DOHH2 (cell line): Measurements from ENCODE around the gene TLE5.

Experiments
- CTCF ChIP-seq: fragments of 200-600 bp; sonication (generic); IDR thresholded peaks from one replicate; pipeline ENCODE4 v1.5.1; 2014; ENCODE audit warnings: antibody characterized with exemption, mild to moderate bottlenecking, low read depth, low read length; ENCODE audit not compliant: poor library complexity, severe bottlenecking
- EZH2phosphoT487 ChIP-seq: fragments of 200-600 bp; sonication (generic); IDR thresholded peaks from 2 replicates; pipeline ENCODE4 v1.6.1; 2017; ENCODE audit warnings: borderline replicate concordance, mild to moderate bottlenecking, antibody characterized with exemption, low read length, moderate library complexity, mixed read lengths

DNA sequence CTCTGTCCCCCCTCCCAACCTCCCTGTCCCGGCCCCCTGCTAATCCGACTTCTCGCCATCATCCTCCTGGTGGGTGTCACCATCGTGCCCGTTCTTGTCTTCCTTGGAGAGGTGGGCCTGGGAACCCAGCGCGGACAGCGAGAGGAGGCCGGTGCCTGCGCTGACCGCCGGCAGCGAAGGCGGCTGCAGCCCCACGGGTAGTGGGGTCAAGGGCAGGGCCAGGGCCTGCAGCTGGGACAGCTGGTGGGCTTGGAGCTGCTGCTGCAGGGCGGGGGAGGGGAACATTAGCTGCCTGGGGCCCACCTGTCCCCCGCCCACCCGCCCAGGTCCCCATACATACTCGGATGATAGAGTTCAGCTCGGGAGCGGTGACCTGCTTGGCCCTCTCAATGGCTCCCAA, 8.5 kb downstream of the TLE5 start:
- no peak for TF ChIP-seq CTCF
- no peak for TF ChIP-seq EZH2phosphoT487
